K562 (cell line): Measurements from ENCODE around the gene LRRC74B. TPM values are rescaled to one million over a fixed set of nuclear protein-coding genes. Genes with fewer than 3 reads are reported as not detected.

ENCODE experiments used
- ARNT ChIP-seq, 2 experiments: fragments of 450-650 bp; IDR thresholded peaks; 2 replicates each; pipeline ENCODE4 v1.6.1; 2016; ENCODE audit warnings: mild to moderate bottlenecking in 1 of 2
- ATF7 ChIP-seq: fragments of 450-650 bp; IDR thresholded peaks from 2 replicates; pipeline ENCODE4 v1.7.1; 2014; ENCODE audit warnings: mild to moderate bottlenecking, moderate library complexity
- BRCA1 ChIP-seq, 2 experiments: fragments of 450-650 bp in 1 of 2; sonication (generic) in 1 of 2; formaldehyde crosslinking in 1 of 2; IDR thresholded peaks; 2 replicates each; pipeline versions ENCODE4 v1.5.0 to v1.6.1; 2017 to 2020; ENCODE audit warnings: mild to moderate bottlenecking in 1 of 2, missing genetic modification reagents in 1 of 2
- BRF1 ChIP-seq: IDR thresholded peaks from 3 replicates; pipeline ENCODE4 v1.6.1; 2011; ENCODE audit warnings: borderline replicate concordance, mild to moderate bottlenecking; ENCODE audit not compliant: insufficient read length; ENCODE audit errors: extremely low read depth
- C11orf30 ChIP-seq: fragments of 450-650 bp; IDR thresholded peaks from 2 replicates; pipeline ENCODE4 v1.6.1; 2016; ENCODE audit warnings: low read depth, mild to moderate bottlenecking
- DDX20 ChIP-seq: fragments of 450-650 bp; IDR thresholded peaks from 2 replicates; pipeline ENCODE4 v1.6.1; 2016; ENCODE audit warnings: missing genetic modification characterization, low read depth, mild to moderate bottlenecking, missing compliant biosample characterization, moderate library complexity
- DMBX1 ChIP-seq: fragments of 250-450 bp; sonication (Bioruptor Pico); IDR thresholded peaks from 2 replicates; pipeline ENCODE4 v1.8.0; 2022; ENCODE audit warnings: inconsistent platforms, mild to moderate bottlenecking, moderate library complexity, borderline replicate concordance
- EGR1 ChIP-seq: fragments of 450-650 bp; conservative IDR thresholded peaks from 2 replicates; pipeline ENCODE4 v1.6.1; 2017; ENCODE audit warnings: mild to moderate bottlenecking
- KDM2B ChIP-seq: fragments of 250-450 bp; sonication (Bioruptor Pico); IDR thresholded peaks from 2 replicates; pipeline ENCODE4 v1.8.0; 2021; ENCODE audit warnings: mild to moderate bottlenecking, moderate library complexity
- MCM3 ChIP-seq: fragments of 450-650 bp; IDR thresholded peaks from 2 replicates; pipeline ENCODE4 v1.6.1; 2016
- MTF1 ChIP-seq: fragments of 250-450 bp; sonication (Bioruptor Pico); IDR thresholded peaks from 2 replicates; pipeline ENCODE4 v1.9.0; 2021; ENCODE audit warnings: moderate library complexity, mild to moderate bottlenecking, inconsistent platforms, borderline replicate concordance
- PHF20 ChIP-seq: fragments of 450-650 bp; IDR thresholded peaks from 2 replicates; pipeline ENCODE4 v1.6.1; 2018; ENCODE audit not compliant: partially characterized antibody
- PPARD ChIP-seq: fragments of 250-450 bp; sonication (Bioruptor Pico); IDR thresholded peaks from 2 replicates; pipeline ENCODE4 v1.8.0; 2022; ENCODE audit warnings: inconsistent platforms, mild to moderate bottlenecking, moderate library complexity
- RHOXF2B ChIP-seq: fragments of 250-450 bp; sonication (Bioruptor Pico); conservative IDR thresholded peaks from 2 replicates; pipeline ENCODE4 v1.5.1; 2021
- SIN3B ChIP-seq: fragments of 450-650 bp; IDR thresholded peaks from 2 replicates; pipeline ENCODE4 v1.6.1; 2017; ENCODE audit warnings: low read depth, mild to moderate bottlenecking, moderate library complexity
- SRSF3 ChIP-seq: fragments of 200-400 bp; formaldehyde crosslinking; IDR thresholded peaks from 2 replicates; pipeline ENCODE4 v1.6.1; 2016; ENCODE audit warnings: mild to moderate bottlenecking, low read length, moderate library complexity; ENCODE audit not compliant: insufficient read depth
- STAG1 ChIP-seq: sonication (generic); formaldehyde crosslinking; IDR thresholded peaks from 2 replicates; pipeline ENCODE4 v1.5.0; 2020; ENCODE audit warnings: missing genetic modification reagents, borderline replicate concordance
- XRCC5 ChIP-seq: fragments of 200-400 bp; formaldehyde crosslinking; IDR thresholded peaks from 2 replicates; pipeline ENCODE4 v1.6.1; 2017; ENCODE audit warnings: low read depth, mild to moderate bottlenecking, low read length
- ZFP30 ChIP-seq: fragments of 250-450 bp; sonication (Bioruptor Pico); IDR thresholded peaks from 2 replicates; pipeline ENCODE4 v1.8.0; 2022; ENCODE audit warnings: moderate library complexity, mild to moderate bottlenecking, inconsistent platforms, borderline replicate concordance
- ZNF445 ChIP-seq: fragments of 250-450 bp; sonication (Bioruptor Pico); IDR thresholded peaks from 2 replicates; pipeline ENCODE4 v1.4.0; 2020; ENCODE audit warnings: low read depth, mild to moderate bottlenecking, moderate library complexity
- ZNF589 ChIP-seq: fragments of 200-800 bp; sonication (Bioruptor generic); IDR thresholded peaks from 2 replicates; pipeline ENCODE4 v1.6.1; 2016; ENCODE audit warnings: low read depth, missing genetic modification characterization, missing compliant biosample characterization
- polyA plus RNA-seq, 8 experiments: library from polyadenylated mRNA; depleted of rRNA in 4 of 8; stranded (reverse) in 5 of 8; unstranded in 3 of 8; fragments of >200 nt; fragmentation: Nextera tagmentation in 2 of 8; fragmentation: Illumina TruSeq in 1 of 8; extraction: Ambion mirVana in 2 of 8; extraction: Trizol in 1 of 8; gene quantifications; 2 replicates each; pipeline versions ENCODE4 v1.2.1 to v1.2.3, GENCODE V29; 2011 to 2014; ENCODE audit warnings: inconsistent platforms in 1 of 8, missing spikeins in 1 of 8
- total RNA-seq, 7 experiments: library from RNA; depleted of rRNA in 6 of 7; stranded (reverse); fragments of >200 nt in 6 of 7; fragmentation: Illumina TruSeq in 2 of 7; extraction: Trizol in 2 of 7; gene quantifications; 2 replicates each; pipeline versions ENCODE4 v1.2.1 to v1.2.3, GENCODE V29; 2011 to 2021; ENCODE audit warnings: low replicate concordance in 1 of 7
- TF ChIP-seq, protein P1 (sequence below): fragments of 450-650 bp; IDR thresholded peaks from one replicate; pipeline ENCODE4 v1.6.1; 2018; ENCODE audit warnings: mild to moderate bottlenecking, moderate library complexity; ENCODE audit not compliant: partially characterized antibody
- TF ChIP-seq, protein P2 (sequence below): fragments of 250-450 bp; sonication (Bioruptor Pico); IDR thresholded peaks from 2 replicates; pipeline ENCODE4 v1.4.0; 2020
- TF ChIP-seq, protein P3 (sequence below), 2 experiments: fragments of 450-650 bp in 1 of 2; sonication (generic) in 1 of 2; formaldehyde crosslinking in 1 of 2; IDR thresholded peaks in 1 of 2; conservative IDR thresholded peaks in 1 of 2; 2 replicates each; pipeline versions ENCODE4 v1.6.1 to v1.8.1; 2016 to 2023; ENCODE audit warnings: mild to moderate bottlenecking in 2 of 2, moderate library complexity in 2 of 2, inconsistent platforms in 1 of 2, missing genetic modification reagents in 1 of 2
- TF ChIP-seq, protein P4 (sequence below): IDR thresholded peaks from 3 replicates; pipeline ENCODE4 v1.6.1; 2011; ENCODE audit warnings: borderline replicate concordance, mild to moderate bottlenecking; ENCODE audit not compliant: insufficient read length, insufficient read depth

The LRRC74B gene
- total and polyA plus RNA-seq, 9 of the 15 experiments (the other 6 are each of a cell fraction or from before 2014, with no cell fraction given), result not detected

DNA sequence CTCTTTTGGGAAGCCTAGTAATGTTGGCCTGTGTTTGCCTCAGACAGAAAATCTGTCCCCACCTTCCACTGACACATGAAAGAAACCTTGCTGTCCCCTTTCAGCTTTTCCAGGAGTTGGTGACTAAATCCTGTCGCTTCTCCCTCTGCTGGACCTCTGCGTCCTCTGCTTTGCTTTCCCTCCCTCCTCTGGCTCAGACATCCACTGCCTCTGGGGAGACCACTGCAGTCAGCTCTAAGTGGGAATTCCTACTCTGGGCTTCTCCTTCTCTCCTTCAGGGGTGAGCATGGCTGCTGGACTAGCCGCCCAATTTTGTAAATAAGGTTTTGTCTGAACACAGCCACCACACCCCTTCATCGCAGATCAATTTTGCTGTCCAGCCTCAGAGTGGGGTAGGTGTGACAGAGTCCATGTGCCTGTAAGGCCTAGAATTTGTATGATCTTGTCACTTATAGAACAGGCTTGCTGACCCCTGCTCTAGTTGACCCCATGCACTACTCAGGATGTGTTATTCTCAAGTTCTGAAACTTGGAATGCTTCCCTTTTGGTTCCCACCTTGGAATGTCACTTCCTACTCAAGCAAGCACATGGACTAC is 23.0 kb downstream of the LRRC74B start (continued):
- TF ChIP-seq DDX20 (no peak), ZNF445 (CRISPR knock-in tag) (no peak), DMBX1 (CRISPR knock-in tag) (no peak), KDM2B (CRISPR knock-in tag) (no peak), C11orf30 (no peak), BRF1 (no peak), BRCA1 (IDR thresholded peaks at IDR 0.05) (no peak), BRCA1 (CRISPR knock-in tag; IDR thresholded peaks at IDR 0.05) (0 out of 2 replicates have a peak, but pooled peaks have one; percentile 39), MCM3 (0 out of 2 replicates have a peak, but pooled peaks have one; percentile 55), SIN3B (no peak), STAG1 (no peak), ZFP30 (CRISPR knock-in tag) (no peak), RHOXF2B (CRISPR knock-in tag) (no peak), EGR1 (no peak), ATF7 (no peak), PPARD (CRISPR knock-in tag) (0 out of 2 replicates have a peak, but pooled peaks have one; percentile 11), ARNT (IDR thresholded peaks at IDR 0.05) (no peak), MTF1 (no peak), SRSF3 (no peak), PHF20 (no peak), ZNF589 (CRISPR knock-in tag) (no peak), XRCC5 (0 out of 2 replicates have a peak, but pooled peaks have one; percentile 74)
- TF ChIP-seq, protein P1, sequence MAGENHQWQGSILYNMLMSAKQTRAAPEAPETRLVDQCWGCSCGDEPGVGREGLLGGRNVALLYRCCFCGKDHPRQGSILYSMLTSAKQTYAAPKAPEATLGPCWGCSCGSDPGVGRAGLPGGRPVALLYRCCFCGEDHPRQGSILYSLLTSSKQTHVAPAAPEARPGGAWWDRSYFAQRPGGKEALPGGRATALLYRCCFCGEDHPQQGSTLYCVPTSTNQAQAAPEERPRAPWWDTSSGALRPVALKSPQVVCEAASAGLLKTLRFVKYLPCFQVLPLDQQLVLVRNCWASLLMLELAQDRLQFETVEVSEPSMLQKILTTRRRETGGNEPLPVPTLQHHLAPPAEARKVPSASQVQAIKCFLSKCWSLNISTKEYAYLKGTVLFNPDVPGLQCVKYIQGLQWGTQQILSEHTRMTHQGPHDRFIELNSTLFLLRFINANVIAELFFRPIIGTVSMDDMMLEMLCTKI, result no peak
- TF ChIP-seq, protein P2, sequence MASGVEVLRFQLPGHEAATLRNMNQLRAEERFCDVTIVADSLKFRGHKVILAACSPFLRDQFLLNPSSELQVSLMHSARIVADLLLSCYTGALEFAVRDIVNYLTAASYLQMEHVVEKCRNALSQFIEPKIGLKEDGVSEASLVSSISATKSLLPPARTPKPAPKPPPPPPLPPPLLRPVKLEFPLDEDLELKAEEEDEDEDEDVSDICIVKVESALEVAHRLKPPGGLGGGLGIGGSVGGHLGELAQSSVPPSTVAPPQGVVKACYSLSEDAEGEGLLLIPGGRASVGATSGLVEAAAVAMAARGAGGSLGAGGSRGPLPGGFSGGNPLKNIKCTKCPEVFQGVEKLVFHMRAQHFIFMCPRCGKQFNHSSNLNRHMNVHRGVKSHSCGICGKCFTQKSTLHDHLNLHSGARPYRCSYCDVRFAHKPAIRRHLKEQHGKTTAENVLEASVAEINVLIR (CRISPR knock-in tag), result no peak
- TF ChIP-seq, protein P3, sequence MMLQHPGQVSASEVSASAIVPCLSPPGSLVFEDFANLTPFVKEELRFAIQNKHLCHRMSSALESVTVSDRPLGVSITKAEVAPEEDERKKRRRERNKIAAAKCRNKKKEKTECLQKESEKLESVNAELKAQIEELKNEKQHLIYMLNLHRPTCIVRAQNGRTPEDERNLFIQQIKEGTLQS (IDR thresholded peaks at IDR 0.05), result no peak
- TF ChIP-seq, protein P3 (CRISPR knock-in tag; conservative IDR thresholded peaks at IDR 0.05), result no peak
- TF ChIP-seq, protein P4, sequence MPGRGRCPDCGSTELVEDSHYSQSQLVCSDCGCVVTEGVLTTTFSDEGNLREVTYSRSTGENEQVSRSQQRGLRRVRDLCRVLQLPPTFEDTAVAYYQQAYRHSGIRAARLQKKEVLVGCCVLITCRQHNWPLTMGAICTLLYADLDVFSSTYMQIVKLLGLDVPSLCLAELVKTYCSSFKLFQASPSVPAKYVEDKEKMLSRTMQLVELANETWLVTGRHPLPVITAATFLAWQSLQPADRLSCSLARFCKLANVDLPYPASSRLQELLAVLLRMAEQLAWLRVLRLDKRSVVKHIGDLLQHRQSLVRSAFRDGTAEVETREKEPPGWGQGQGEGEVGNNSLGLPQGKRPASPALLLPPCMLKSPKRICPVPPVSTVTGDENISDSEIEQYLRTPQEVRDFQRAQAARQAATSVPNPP, result no peak
